ENCODE results near the gene ADH1B. TPM values are rescaled to one million over a fixed set of nuclear protein-coding genes. Genes with fewer than 3 reads are reported as not detected.
"Not testable (repeated sequence)": the region's sequence is repeated elsewhere in the genome, so short reads cannot be mapped to it uniquely, and the experiment has no call there.

Gene ADH1B
- total and polyA plus RNA-seq, 9 of the 15 experiments (the other 6 are each of a cell fraction or from before 2014, with no cell fraction given), result 0.71 TPM; not detected in 8

DNA sequence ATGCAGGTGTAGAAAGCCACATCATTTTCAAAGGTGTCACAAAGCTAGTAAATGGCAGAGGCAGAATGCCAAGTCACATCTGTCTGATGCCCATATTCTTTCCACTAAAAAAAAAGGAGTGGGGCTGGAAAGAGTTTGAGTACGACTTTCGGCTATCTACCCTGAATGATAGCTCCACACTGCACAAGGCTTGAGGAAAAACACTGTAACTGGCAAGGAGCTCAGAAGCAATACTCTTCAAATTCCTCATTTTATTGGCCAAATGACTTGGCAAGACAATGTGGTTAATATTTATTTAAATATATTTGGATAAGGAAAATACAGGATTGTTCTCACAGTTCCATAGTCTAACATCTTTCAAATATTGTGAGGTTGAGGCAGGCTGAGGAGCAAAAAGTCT lies 36.7 kb upstream of the ADH1B start (continued):
- TF ChIP-seq HMGN3 (IDR thresholded peaks at IDR 0.05; ENCODE audit: borderline replicate concordance, extremely low read depth, insufficient read length, low read depth, low read length) (no peak), SETDB1 (IDR thresholded peaks at IDR 0.05; ENCODE audit: low read length) (no peak), RBM17 (IDR thresholded peaks at IDR 0.05; ENCODE audit: borderline replicate concordance, low read depth, low read length) (no peak), KLF6 (CRISPR knock-in tag; IDR thresholded peaks at IDR 0.05; ENCODE audit: borderline replicate concordance) (no peak), DPF2 (IDR thresholded peaks at IDR 0.05) (no peak)
- TF ChIP-seq, protein P1, sequence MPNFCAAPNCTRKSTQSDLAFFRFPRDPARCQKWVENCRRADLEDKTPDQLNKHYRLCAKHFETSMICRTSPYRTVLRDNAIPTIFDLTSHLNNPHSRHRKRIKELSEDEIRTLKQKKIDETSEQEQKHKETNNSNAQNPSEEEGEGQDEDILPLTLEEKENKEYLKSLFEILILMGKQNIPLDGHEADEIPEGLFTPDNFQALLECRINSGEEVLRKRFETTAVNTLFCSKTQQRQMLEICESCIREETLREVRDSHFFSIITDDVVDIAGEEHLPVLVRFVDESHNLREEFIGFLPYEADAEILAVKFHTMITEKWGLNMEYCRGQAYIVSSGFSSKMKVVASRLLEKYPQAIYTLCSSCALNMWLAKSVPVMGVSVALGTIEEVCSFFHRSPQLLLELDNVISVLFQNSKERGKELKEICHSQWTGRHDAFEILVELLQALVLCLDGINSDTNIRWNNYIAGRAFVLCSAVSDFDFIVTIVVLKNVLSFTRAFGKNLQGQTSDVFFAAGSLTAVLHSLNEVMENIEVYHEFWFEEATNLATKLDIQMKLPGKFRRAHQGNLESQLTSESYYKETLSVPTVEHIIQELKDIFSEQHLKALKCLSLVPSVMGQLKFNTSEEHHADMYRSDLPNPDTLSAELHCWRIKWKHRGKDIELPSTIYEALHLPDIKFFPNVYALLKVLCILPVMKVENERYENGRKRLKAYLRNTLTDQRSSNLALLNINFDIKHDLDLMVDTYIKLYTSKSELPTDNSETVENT (CRISPR knock-in tag; IDR thresholded peaks at IDR 0.05), result no peak

DNA sequence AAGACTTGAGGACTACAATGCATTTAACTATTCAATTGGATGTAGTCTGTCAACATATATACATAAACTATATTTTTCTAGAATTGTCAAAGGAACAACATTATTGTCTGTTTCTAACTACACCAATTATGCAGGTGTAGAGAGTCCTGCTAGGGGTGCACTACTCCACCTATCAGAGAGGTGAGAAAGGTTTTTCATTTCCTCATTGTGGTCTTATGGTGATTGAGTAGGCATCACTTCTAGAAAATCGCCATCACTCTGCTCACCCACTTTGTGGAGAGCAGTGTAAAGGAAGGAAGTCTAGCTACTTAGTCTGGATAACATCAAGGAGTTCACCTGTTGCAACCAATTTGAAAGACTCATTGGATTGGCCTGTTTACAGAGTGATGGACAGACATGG lies 35.8 kb upstream of the ADH1B start:
- FAIRE-seq (no peak), DNase-seq (ENCODE audit: extremely low read depth in 1 of 4, low spot score in 3 of 4) (no peak), ATAC-seq (no peak)
- H3K4me3 ChIP-seq, result no peak overlapping the region
- H3K79me2 ChIP-seq (ENCODE audit: control insufficient read depth, insufficient read depth, low read length), result no peaks in the 10 kb centered on the region
- no peak overlapping the region for H3K27ac ChIP-seq (ENCODE audit: extremely low read depth, low read depth, low read length)
- no peak overlapping the region for H3K9ac ChIP-seq (ENCODE audit: insufficient read depth in 1 of 2, low read depth in 2 of 2, low read length in 2 of 2)
- intact Hi-C loops (cut with micrococcal nuclease) (no loop called here), in situ Hi-C loops (cut with MboI) (no loop called here)
- no peaks in the 10 kb centered on the region for H3K27me3 ChIP-seq (ENCODE audit: control insufficient read depth in 2 of 2, insufficient read depth in 2 of 2, low read length in 2 of 2)
- H3K9me1 ChIP-seq (ENCODE audit: control insufficient read depth, insufficient read depth, low read length), result no peaks in the 10 kb centered on the region
- no peaks in the 10 kb centered on the region for H4K20me1 ChIP-seq (replicated peaks; ENCODE audit: control insufficient read depth, insufficient read depth, low read length)
- BruUV-seq (replicated peaks), result no TSS peak
- no peak overlapping the region for H3K4me2 ChIP-seq (ENCODE audit: insufficient read depth, low read length)
- ChIA-PET POLR2A (no interaction called here), CTCF (ENCODE audit: low intra/inter-chr PET ratio) (no interaction called here)
- H3K4me1 ChIP-seq (replicated peaks in 1 of 2; ENCODE audit: control insufficient read depth in 2 of 2, insufficient read depth in 2 of 2, low read length in 2 of 2), result no peaks in the 10 kb centered on the region
- WGBS (ENCODE audit: insufficient coverage, low coverage, missing lambda C conversion rate), result 0% methylated on average over 1 of the region's 1 CpG
- TF ChIP-seq ETV6 (IDR thresholded peaks at IDR 0.05; ENCODE audit: borderline replicate concordance in 1 of 2, low read depth in 2 of 2, low read length in 1 of 2) (no peak), ETV6 (CRISPR knock-in tag; IDR thresholded peaks at IDR 0.05; ENCODE audit: borderline replicate concordance) (no peak), DACH1 (IDR thresholded peaks at IDR 0.05; ENCODE audit: partially characterized antibody) (no peak), RBM39 (optimal IDR thresholded peaks at IDR 0.05; ENCODE audit: low read depth, low read length) (no peak), POLR2AphosphoS5 (IDR thresholded peaks at IDR 0.05; ENCODE audit: control insufficient read depth, insufficient read depth, low read depth, low read length) (no peak), CREBBP (IDR thresholded peaks at IDR 0.05; ENCODE audit: low read depth, low read length) (no peak), PHB2 (IDR thresholded peaks at IDR 0.05; ENCODE audit: low read depth) (no peak), SMARCA5 (IDR thresholded peaks at IDR 0.05) (no peak)
- no peaks in the 10 kb centered on the region for H3K36me3 ChIP-seq (ENCODE audit: control insufficient read depth, insufficient read depth, low read length)
- no peak overlapping the region for H2AFZ ChIP-seq (ENCODE audit: low read depth, low read length)
- no peaks in the 10 kb centered on the region for H3K9me3 ChIP-seq (replicated peaks; ENCODE audit: control insufficient read depth, insufficient read depth, low read depth, low read length)

DNA sequence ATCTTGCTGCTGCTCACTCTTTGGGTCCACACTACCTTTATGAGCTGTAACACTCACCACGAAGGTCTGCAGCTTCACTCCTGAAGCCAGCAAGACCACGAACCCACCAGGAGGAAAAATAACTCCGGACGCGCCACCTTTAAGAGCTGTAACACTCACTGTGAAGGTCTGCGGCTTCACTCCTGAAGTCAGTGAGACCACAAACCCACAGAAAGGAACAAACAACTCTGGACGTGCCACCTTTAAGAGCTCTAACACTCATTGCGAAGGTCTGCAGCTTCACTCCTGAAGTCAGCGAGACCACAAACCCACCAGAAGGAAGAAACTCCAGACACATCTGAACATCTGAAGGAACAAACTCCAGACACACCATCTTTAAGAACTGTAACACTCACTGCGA lies 34.9 kb upstream of the ADH1B start:
- H4K20me1 ChIP-seq (replicated peaks; ENCODE audit: control insufficient read depth, insufficient read depth, low read length); H3K9me1 ChIP-seq (ENCODE audit: control insufficient read depth, insufficient read depth, low read length); in situ Hi-C loops (cut with MboI); intact Hi-C loops (cut with micrococcal nuclease); H3K27me3 ChIP-seq (ENCODE audit: control insufficient read depth in 2 of 2, insufficient read depth in 2 of 2, low read length in 2 of 2); DNase-seq (ENCODE audit: extremely low read depth in 1 of 4, low spot score in 3 of 4); H3K4me1 ChIP-seq (replicated peaks in 1 of 2; ENCODE audit: control insufficient read depth in 2 of 2, insufficient read depth in 2 of 2, low read length in 2 of 2); H3K36me3 ChIP-seq (ENCODE audit: control insufficient read depth, insufficient read depth, low read length); POLR2A ChIA-PET; H3K79me2 ChIP-seq (ENCODE audit: control insufficient read depth, insufficient read depth, low read length); ATAC-seq; H3K27ac ChIP-seq (ENCODE audit: extremely low read depth, low read depth, low read length); H3K4me3 ChIP-seq; H3K4me2 ChIP-seq (ENCODE audit: insufficient read depth, low read length); H2AFZ ChIP-seq (ENCODE audit: low read depth, low read length); BruUV-seq (replicated peaks); H3K9ac ChIP-seq (ENCODE audit: insufficient read depth in 1 of 2, low read depth in 2 of 2, low read length in 2 of 2); FAIRE-seq; H3K9me3 ChIP-seq (replicated peaks; ENCODE audit: control insufficient read depth, insufficient read depth, low read depth, low read length); CTCF ChIA-PET (ENCODE audit: low intra/inter-chr PET ratio): not testable (repeated sequence)
- 0% methylated on average over 7 of the region's 10 CpGs for WGBS (ENCODE audit: insufficient coverage, low coverage, missing lambda C conversion rate)

Measured in K562 (cell line).